HCT116 (cell line): ENCODE data around the gene LRRC53. TPM values are rescaled to one million over a fixed set of nuclear protein-coding genes. Genes with fewer than 3 reads are reported as not detected.

Experiments used
- ATAC-seq: fragments of 200-7000 bp; cut with Tn5 transposase; 2 replicates; pipeline ENCODE4 v1.9.1; 2020; ENCODE audit warnings: mild to moderate bottlenecking, moderate library complexity
- BruUV-seq: library from RNA; stranded (reverse); fragments of 400-500 nt; replicated peaks from 2 replicates; lab custom pipeline; 2021; lab: Mats Ljungman, UMichigan
- CTCF ChIA-PET: fragments of 300-600 bp; sonication (Branson Sonifier 250); formaldehyde crosslinking; loops from one replicate; lab custom pipeline; 2021; ENCODE audit warnings: antibody characterized with exemption; lab: Charles Lee
- POLR2A ChIA-PET: fragments of 300-600, 350-600 bp; sonication (Branson Sonifier 250); formaldehyde crosslinking; loops from one replicate; lab custom pipeline; 2021; ENCODE audit warnings: antibody characterized with exemption; lab: Charles Lee
- RAD21 ChIA-PET, 2 experiments: fragments of 300-600 bp; sonication (Branson Sonifier 250); formaldehyde crosslinking; loops; one replicate each; lab custom pipeline; 2023; ENCODE audit warnings: low total read pairs in 2 of 2; ENCODE audit not compliant: uncharacterized antibody in 2 of 2, unreplicated experiment in 2 of 2, low non-redundant PET in 1 of 2; lab: Charles Lee
- DNase-seq: peaks from one replicate; pipeline ENCODE4 v3.0.0-alpha.2; 2010; ENCODE audit warnings: low read depth, low spot score
- H2AFZ ChIP-seq: fragments of 200-600 bp; shearing (Covaris generic), sonication (generic); 2 replicates; pipeline ENCODE4 v1.6.1; 2017; ENCODE audit warnings: low read depth, mixed run types, mixed read lengths, antibody characterized with exemption, low read length; ENCODE audit not compliant: poor library complexity, severe bottlenecking
- H3K27ac ChIP-seq: 2 replicates; pipeline ENCODE4 v1.5.1; 2012; ENCODE audit warnings: low read depth, low read length
- H3K27me3 ChIP-seq: fragments of 200-600 bp; sonication (generic); 2 replicates; pipeline ENCODE4 v1.6.1; 2016; ENCODE audit warnings: mixed run types, low read length, mixed read lengths; ENCODE audit not compliant: insufficient read depth
- H3K36me3 ChIP-seq, 2 experiments: fragments of 200-500 bp in 1 of 2; fragments of 200-600 bp in 1 of 2; sonication (Bioruptor generic) in 1 of 2; sonication (generic) in 1 of 2; 2 replicates each; pipeline versions ENCODE4 v1.5.1 to v1.6.1; 2014 to 2016; ENCODE audit warnings: low read length in 2 of 2, inconsistent platforms in 1 of 2, mixed read lengths in 1 of 2, mixed run types in 1 of 2; ENCODE audit not compliant: insufficient read depth in 2 of 2, control insufficient read depth in 1 of 2
- H3K4me1 ChIP-seq, 2 experiments: fragments of 200-600 bp in 1 of 2; sonication (generic) in 1 of 2; 2 replicates each; pipeline versions ENCODE4 v1.5.1 to v1.6.1; 2012 to 2017; ENCODE audit warnings: low read length in 2 of 2, inconsistent platforms in 1 of 2, mild to moderate bottlenecking in 1 of 2, mixed read lengths in 1 of 2, mixed run types in 1 of 2, moderate library complexity in 1 of 2; ENCODE audit not compliant: insufficient read depth in 2 of 2, control insufficient read depth in 1 of 2
- H3K4me2 ChIP-seq: fragments of 200-600 bp; sonication (generic); 2 replicates; pipeline ENCODE4 v1.6.1; 2017; ENCODE audit warnings: mixed run types, low read length, mixed read lengths
- H3K4me3 ChIP-seq, 2 experiments: fragments of 200-600 bp in 1 of 2; sonication (generic) in 1 of 2; replicated peaks in 1 of 2; 2 replicates each; pipeline ENCODE4 v1.5.1; 2011 to 2016; ENCODE audit warnings: low read length in 2 of 2, control low read depth in 1 of 2, low read depth in 1 of 2, mild to moderate bottlenecking in 1 of 2, mixed read lengths in 1 of 2, mixed run types in 1 of 2
- H3K79me2 ChIP-seq: fragments of 200-600 bp; sonication (generic); 2 replicates; pipeline ENCODE4 v1.6.1; 2017; ENCODE audit warnings: mild to moderate bottlenecking, mixed run types, low read length, moderate library complexity, mixed read lengths; ENCODE audit not compliant: insufficient read depth
- H3K9ac ChIP-seq: fragments of 200-600 bp; sonication (generic); 2 replicates; pipeline ENCODE4 v1.6.1; 2016; ENCODE audit warnings: low read length, mixed read lengths
- H3K9me2 ChIP-seq: fragments of 200-600 bp; sonication (generic), shearing (Covaris generic); 2 replicates; pipeline ENCODE4 v1.6.1; 2017; ENCODE audit warnings: mixed run types, mild to moderate bottlenecking, moderate library complexity; ENCODE audit not compliant: insufficient read depth
- H3K9me3 ChIP-seq, 2 experiments: fragments of 200-500 bp in 1 of 2; fragments of 200-600 bp in 1 of 2; sonication (Bioruptor generic) in 1 of 2; sonication (generic) in 1 of 2; 2 replicates each; pipeline ENCODE4 v1.6.1; 2014 to 2017; ENCODE audit warnings: low read length in 2 of 2, mixed read lengths in 2 of 2, inconsistent platforms in 1 of 2, low read depth in 1 of 2, mild to moderate bottlenecking in 1 of 2, mixed run types in 1 of 2, moderate library complexity in 1 of 2; ENCODE audit not compliant: control insufficient read depth in 1 of 2, insufficient read depth in 1 of 2
- H4K20me1 ChIP-seq: fragments of 200-600 bp; sonication (generic), shearing (Covaris generic); 2 replicates; pipeline ENCODE4 v1.6.1; 2017; ENCODE audit warnings: mixed run types, mild to moderate bottlenecking, moderate library complexity; ENCODE audit not compliant: insufficient read depth
- EGR1 ChIP-seq: IDR thresholded peaks from 2 replicates; pipeline ENCODE4 v1.6.1; 2012; ENCODE audit warnings: low read depth
- FOSL1 ChIP-seq: IDR thresholded peaks from 2 replicates; pipeline ENCODE4 v1.6.1; 2012; ENCODE audit warnings: low read depth
- POLR2AphosphoS5 ChIP-seq: IDR thresholded peaks from 2 replicates; pipeline ENCODE4 v1.6.1; 2011; ENCODE audit warnings: mild to moderate bottlenecking, low read depth, low read length, moderate library complexity
- SIN3A ChIP-seq: IDR thresholded peaks from 2 replicates; pipeline ENCODE4 v1.6.1; 2012; ENCODE audit warnings: low read depth
- SP1 ChIP-seq: IDR thresholded peaks from 2 replicates; pipeline ENCODE4 v1.6.1; 2012; ENCODE audit warnings: low read depth
- SRF ChIP-seq: IDR thresholded peaks from 2 replicates; pipeline ENCODE4 v1.6.1; 2012; ENCODE audit warnings: low read depth
- YY1 ChIP-seq: IDR thresholded peaks from 2 replicates; pipeline ENCODE4 v1.6.1; 2011; ENCODE audit warnings: low read length, low read depth, moderate library complexity, mild to moderate bottlenecking; ENCODE audit not compliant: insufficient replicate concordance; ENCODE audit errors: extremely low read depth
- ZFX ChIP-seq: fragments of 450-650 bp; IDR thresholded peaks from 2 replicates; pipeline ENCODE4 v1.6.1; 2017
- ZNF274 ChIP-seq: fragments of 200-500 bp; sonication (Bioruptor generic); IDR thresholded peaks from 2 replicates; pipeline ENCODE4 v1.6.1; 2014; ENCODE audit warnings: mild to moderate bottlenecking, low read depth, low read length, inconsistent platforms
- intact Hi-C: fragments of 100-400 bp; cut with micrococcal nuclease; formaldehyde crosslinking; loops from 2 replicates; pipeline ENCODE4 v1.10.0; 2022
- total RNA-seq: library from RNA; stranded (reverse); gene quantifications from one replicate; pipeline ENCODE4 v1.2.1, GENCODE V29; 2021; ENCODE audit not compliant: unreplicated experiment
- TF ChIP-seq, protein P1 (sequence below): IDR thresholded peaks from 2 replicates; pipeline ENCODE4 v1.6.1; 2012; ENCODE audit warnings: low read depth
- TF ChIP-seq, protein P2 (sequence below): IDR thresholded peaks from 2 replicates; pipeline ENCODE4 v1.6.1; 2012
- TF ChIP-seq, protein P3 (sequence below): IDR thresholded peaks from 2 replicates; pipeline ENCODE4 v1.6.1; 2011; ENCODE audit warnings: mild to moderate bottlenecking, low read length, moderate library complexity; ENCODE audit not compliant: insufficient replicate concordance; ENCODE audit errors: extremely low read depth

LRRC53 gene
- total RNA-seq, 1 experiment from 2014 or later = not detected

DNA sequence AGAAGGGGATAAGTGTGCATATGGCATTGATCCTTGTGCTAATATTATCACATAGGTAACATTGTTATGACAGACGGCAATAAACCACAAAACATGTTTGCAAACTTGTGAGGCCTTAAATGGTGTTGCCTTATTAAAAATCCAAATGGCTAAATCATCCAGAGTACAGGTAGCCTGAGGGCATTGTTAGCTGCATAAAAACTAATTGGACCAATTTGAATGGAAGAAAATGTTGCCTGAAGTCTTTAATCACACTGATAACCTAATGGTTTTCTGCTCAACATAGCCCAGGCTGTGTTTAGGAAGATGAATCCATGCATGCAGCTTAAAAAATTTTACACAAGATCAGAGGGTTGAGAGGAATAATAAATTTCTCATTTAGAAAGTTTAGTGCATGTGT, 19.4 kb upstream of the LRRC53 start:
- Histone ChIP-seq H3K79me2 (no peaks in the 10 kb centered on the region), H3K4me1 (no peaks in the 10 kb centered on the region), H3K27me3 (no peaks in the 10 kb centered on the region), H3K9ac (no peak overlapping the region), H3K27ac (no peak overlapping the region), H3K4me3 (no peak overlapping the region), H3K36me3 (no peaks in the 10 kb centered on the region), H3K9me3 (no peaks in the 10 kb centered on the region), H2AFZ (no peak overlapping the region), H3K4me2 (no peak overlapping the region), H4K20me1 (no peaks in the 10 kb centered on the region), H3K9me2 (no peaks in the 10 kb centered on the region)
- ChIA-PET RAD21 (no interaction called here), CTCF (no interaction called here), POLR2A (no interaction called here)
- no peak for TF ChIP-seq YY1
- TF ChIP-seq, protein P1, sequence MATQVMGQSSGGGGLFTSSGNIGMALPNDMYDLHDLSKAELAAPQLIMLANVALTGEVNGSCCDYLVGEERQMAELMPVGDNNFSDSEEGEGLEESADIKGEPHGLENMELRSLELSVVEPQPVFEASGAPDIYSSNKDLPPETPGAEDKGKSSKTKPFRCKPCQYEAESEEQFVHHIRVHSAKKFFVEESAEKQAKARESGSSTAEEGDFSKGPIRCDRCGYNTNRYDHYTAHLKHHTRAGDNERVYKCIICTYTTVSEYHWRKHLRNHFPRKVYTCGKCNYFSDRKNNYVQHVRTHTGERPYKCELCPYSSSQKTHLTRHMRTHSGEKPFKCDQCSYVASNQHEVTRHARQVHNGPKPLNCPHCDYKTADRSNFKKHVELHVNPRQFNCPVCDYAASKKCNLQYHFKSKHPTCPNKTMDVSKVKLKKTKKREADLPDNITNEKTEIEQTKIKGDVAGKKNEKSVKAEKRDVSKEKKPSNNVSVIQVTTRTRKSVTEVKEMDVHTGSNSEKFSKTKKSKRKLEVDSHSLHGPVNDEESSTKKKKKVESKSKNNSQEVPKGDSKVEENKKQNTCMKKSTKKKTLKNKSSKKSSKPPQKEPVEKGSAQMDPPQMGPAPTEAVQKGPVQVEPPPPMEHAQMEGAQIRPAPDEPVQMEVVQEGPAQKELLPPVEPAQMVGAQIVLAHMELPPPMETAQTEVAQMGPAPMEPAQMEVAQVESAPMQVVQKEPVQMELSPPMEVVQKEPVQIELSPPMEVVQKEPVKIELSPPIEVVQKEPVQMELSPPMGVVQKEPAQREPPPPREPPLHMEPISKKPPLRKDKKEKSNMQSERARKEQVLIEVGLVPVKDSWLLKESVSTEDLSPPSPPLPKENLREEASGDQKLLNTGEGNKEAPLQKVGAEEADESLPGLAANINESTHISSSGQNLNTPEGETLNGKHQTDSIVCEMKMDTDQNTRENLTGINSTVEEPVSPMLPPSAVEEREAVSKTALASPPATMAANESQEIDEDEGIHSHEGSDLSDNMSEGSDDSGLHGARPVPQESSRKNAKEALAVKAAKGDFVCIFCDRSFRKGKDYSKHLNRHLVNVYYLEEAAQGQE = no peak
- TF ChIP-seq POLR2AphosphoS5 = no peak
- TF ChIP-seq SIN3A = no peak
- no peak for TF ChIP-seq EGR1
- TF ChIP-seq SRF = no peak
- TF ChIP-seq, protein P2, sequence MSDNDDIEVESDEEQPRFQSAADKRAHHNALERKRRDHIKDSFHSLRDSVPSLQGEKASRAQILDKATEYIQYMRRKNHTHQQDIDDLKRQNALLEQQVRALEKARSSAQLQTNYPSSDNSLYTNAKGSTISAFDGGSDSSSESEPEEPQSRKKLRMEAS = no peak
- TF ChIP-seq, protein P3, sequence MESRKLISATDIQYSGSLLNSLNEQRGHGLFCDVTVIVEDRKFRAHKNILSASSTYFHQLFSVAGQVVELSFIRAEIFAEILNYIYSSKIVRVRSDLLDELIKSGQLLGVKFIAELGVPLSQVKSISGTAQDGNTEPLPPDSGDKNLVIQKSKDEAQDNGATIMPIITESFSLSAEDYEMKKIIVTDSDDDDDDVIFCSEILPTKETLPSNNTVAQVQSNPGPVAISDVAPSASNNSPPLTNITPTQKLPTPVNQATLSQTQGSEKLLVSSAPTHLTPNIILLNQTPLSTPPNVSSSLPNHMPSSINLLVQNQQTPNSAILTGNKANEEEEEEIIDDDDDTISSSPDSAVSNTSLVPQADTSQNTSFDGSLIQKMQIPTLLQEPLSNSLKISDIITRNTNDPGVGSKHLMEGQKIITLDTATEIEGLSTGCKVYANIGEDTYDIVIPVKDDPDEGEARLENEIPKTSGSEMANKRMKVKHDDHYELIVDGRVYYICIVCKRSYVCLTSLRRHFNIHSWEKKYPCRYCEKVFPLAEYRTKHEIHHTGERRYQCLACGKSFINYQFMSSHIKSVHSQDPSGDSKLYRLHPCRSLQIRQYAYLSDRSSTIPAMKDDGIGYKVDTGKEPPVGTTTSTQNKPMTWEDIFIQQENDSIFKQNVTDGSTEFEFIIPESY = no peak
- no peak for TF ChIP-seq ZFX
- TF ChIP-seq ZNF274 = no peak
- TF ChIP-seq FOSL1 = no peak
- no peak for TF ChIP-seq SP1
- no TSS peak for BruUV-seq
- DNase-seq (no peak), ATAC-seq (no peak)
- intact Hi-C loops = no loop called here
